Effector memory CD8-positive, alpha-beta T cell (primary cell): ENCODE measurements around the gene TNFSF12.
"Not testable (repeated sequence)": the region's sequence is repeated elsewhere in the genome, so short reads cannot be mapped to it uniquely, and the experiment has no call there.

Source experiments
- ATAC-seq: fragments of 150-1000 bp; cut with Tn5 transposase; replicated peaks from 2 replicates; pipeline ENCODE4 v1.10.0; 2021; ENCODE audit warnings: mild to moderate bottlenecking, moderate library complexity
- DNase-seq, 3 experiments: peaks; one replicate each; pipeline ENCODE4 v3.0.0; 2021
- H3K27ac Mint-ChIP-seq, 2 donors: one replicate each; pipeline ENCODE4 v1.8.0; 2022; ENCODE audit warnings: mild to moderate bottlenecking in 2 of 2, mixed read lengths in 2 of 2, moderate library complexity in 2 of 2
- H3K27me3 Mint-ChIP-seq, 2 donors: one replicate each; pipeline ENCODE4 v1.8.0; 2022; ENCODE audit warnings: mixed read lengths in 2 of 2
- H3K36me3 Mint-ChIP-seq: one replicate; pipeline ENCODE4 v1.8.0; 2022; ENCODE audit warnings: mild to moderate bottlenecking, moderate library complexity, mixed read lengths; ENCODE audit not compliant: insufficient read depth
- H3K4me1 Mint-ChIP-seq, 2 donors: one replicate each; pipeline ENCODE4 v1.8.0; 2022; ENCODE audit warnings: low read depth in 2 of 2, mixed read lengths in 2 of 2
- H3K4me3 Mint-ChIP-seq, 2 donors: one replicate each; pipeline ENCODE4 v1.8.0; 2022; ENCODE audit warnings: mild to moderate bottlenecking in 2 of 2, mixed read lengths in 2 of 2, moderate library complexity in 2 of 2
- H3K9me3 Mint-ChIP-seq, 2 donors: one replicate each; pipeline ENCODE4 v1.8.0; 2022; ENCODE audit warnings: mixed read lengths in 2 of 2

The TNFSF12 gene

GRCh38 chr17:7589891-7590691 lies 41.2 kb downstream of the TNFSF12 start, which contains the start of gene SOX15:
SOX15 (minus strand) TSS chr17:7590094; CDS start chr17:7589676, 418 bp downstream.
- peak within 1 kb of the TSS; percentile 14 to 66 for H3K27ac Mint-ChIP-seq
- no peak for ATAC-seq
- no peak for DNase-seq
- H3K36me3 Mint-ChIP-seq: peaks cover 45% of the 10 kb centered on the region
- no peaks in the 10 kb centered on the region for H3K27me3 Mint-ChIP-seq
- peaks cover 4 to 7% of the 10 kb centered on the region in 2 donors for H3K4me1 Mint-ChIP-seq
- no peaks in the 10 kb centered on the region for H3K9me3 Mint-ChIP-seq
- no peak within 1 kb of the TSS for H3K4me3 Mint-ChIP-seq

- H3K4me1 Mint-ChIP-seq: peaks cover 2 to 4% of the 10 kb centered on the region in 2 donors
- no peaks in the 10 kb centered on the region for H3K9me3 Mint-ChIP-seq
- H3K27me3 Mint-ChIP-seq: no peaks in the 10 kb centered on the region
- peaks cover 50% of the 10 kb centered on the region for H3K36me3 Mint-ChIP-seq
- ATAC-seq: no peak
- no peak for DNase-seq
- peak overlapping the region; percentile 14 to 66 for H3K27ac Mint-ChIP-seq
- no peak overlapping the region for H3K4me3 Mint-ChIP-seq
These were observed 41.9 kb downstream of the TNFSF12 start for GRCh38 chr17:7590743-7591142.

- no peaks in the 10 kb centered on the region for H3K9me3 Mint-ChIP-seq
These were observed 42.7 kb downstream of the TNFSF12 start for GRCh38 chr17:7591596-7591995.

GRCh38 chr17:7592422-7593021 lies 43.7 kb downstream of the TNFSF12 start:
- DNase-seq (no peak), ATAC-seq (no peak)
- Mint-ChIP-seq H3K27ac (peak overlapping the region in 1 of 2 donors; percentile 44), H3K4me3 (no peak overlapping the region), H3K27me3 (no peaks in the 10 kb centered on the region), H3K4me1 (peaks cover 0 to 3% of the 10 kb centered on the region in 2 donors), H3K9me3 (no peaks in the 10 kb centered on the region), H3K36me3 (peaks cover 62% of the 10 kb centered on the region)

More at GRCh38 chr17:7591596-7591995, 42.7 kb downstream of the TNFSF12 start:
- Mint-ChIP-seq H3K4me1 (peaks cover 0 to 3% of the 10 kb centered on the region in 2 donors), H3K27ac (peak overlapping the region in 1 of 2 donors; percentile 66), H3K4me3 (no peak overlapping the region), H3K36me3 (peaks cover 59% of the 10 kb centered on the region), H3K27me3 (no peaks in the 10 kb centered on the region)
- DNase-seq (no peak), ATAC-seq (no peak)

- ATAC-seq (no peak), DNase-seq (no peak)
- H3K4me1 Mint-ChIP-seq: no peaks in the 10 kb centered on the region
- peak overlapping the region in 1 of 2 donors; percentile 29 for H3K27ac Mint-ChIP-seq
- no peak overlapping the region for H3K4me3 Mint-ChIP-seq
- H3K9me3 Mint-ChIP-seq: no peaks in the 10 kb centered on the region
- H3K27me3 Mint-ChIP-seq: no peaks in the 10 kb centered on the region
- H3K36me3 Mint-ChIP-seq: peaks cover 61% of the 10 kb centered on the region
These were observed 44.4 kb downstream of the TNFSF12 start for GRCh38 chr17:7593296-7593695.

- H3K9me3 Mint-ChIP-seq: not testable (repeated sequence)
These were observed 48.7 kb downstream of the TNFSF12 start for GRCh38 chr17:7597561-7597960.

GRCh38 chr17:7606280-7606679 lies 57.4 kb downstream of the TNFSF12 start:
- DNase-seq (no peak), ATAC-seq (no peak)
- no peaks in the 10 kb centered on the region for H3K27me3 Mint-ChIP-seq
- peak overlapping the region in 1 of 2 donors; percentile 2 for H3K27ac Mint-ChIP-seq
- no peak overlapping the region for H3K4me3 Mint-ChIP-seq
- peaks cover 42% of the 10 kb centered on the region for H3K36me3 Mint-ChIP-seq
- peaks cover 4 to 28% of the 10 kb centered on the region in 2 donors for H3K4me1 Mint-ChIP-seq
- no peaks in the 10 kb centered on the region for H3K9me3 Mint-ChIP-seq

More at GRCh38 chr17:7597561-7597960, 48.7 kb downstream of the TNFSF12 start:
- not testable (repeated sequence) for H3K4me1 Mint-ChIP-seq, H3K27me3 Mint-ChIP-seq, H3K4me3 Mint-ChIP-seq, ATAC-seq, DNase-seq, H3K27ac Mint-ChIP-seq
- H3K36me3 Mint-ChIP-seq: peaks cover 84% of the 10 kb centered on the region
